HUES64 (cell line): Measurements from ENCODE around the gene CELSR1.

Experiments used
- H3K27ac ChIP-seq: 2 replicates; pipeline ENCODE4 v1.7.0; 2013; ENCODE audit warnings: low read depth, low read length, inconsistent platforms
- H3K27me3 ChIP-seq: 2 replicates; pipeline ENCODE4 v1.6.1; 2013; ENCODE audit warnings: mild to moderate bottlenecking, low read length; ENCODE audit not compliant: insufficient read depth
- H3K36me3 ChIP-seq: 2 replicates; pipeline ENCODE4 v1.6.1; 2013; ENCODE audit warnings: mild to moderate bottlenecking, low read length; ENCODE audit not compliant: insufficient read depth
- H3K4me1 ChIP-seq: 2 replicates; pipeline ENCODE4 v1.6.1; 2013; ENCODE audit warnings: mild to moderate bottlenecking, low read length, moderate library complexity; ENCODE audit not compliant: insufficient read depth
- H3K4me3 ChIP-seq: 2 replicates; pipeline ENCODE4 v1.5.1; 2013; ENCODE audit warnings: mild to moderate bottlenecking, low read length, moderate library complexity
- H3K9ac ChIP-seq: 2 replicates; pipeline ENCODE4 v1.6.1; 2013; ENCODE audit warnings: mild to moderate bottlenecking, low read depth, low read length
- H3K9me3 ChIP-seq: 2 replicates; pipeline ENCODE4 v1.6.1; 2013; ENCODE audit warnings: low read depth, low read length; ENCODE audit not compliant: insufficient read depth
- WGBS: fragments of 150-250, 120-280 bp; methylation state at CpG from one replicate; pipeline ENCODE4 v1.1.7; 2013; ENCODE audit warnings: missing lambda C conversion rate; 5-methylcytosine and 5-hydroxymethylcytosine counted together

The CELSR1 gene

DNA sequence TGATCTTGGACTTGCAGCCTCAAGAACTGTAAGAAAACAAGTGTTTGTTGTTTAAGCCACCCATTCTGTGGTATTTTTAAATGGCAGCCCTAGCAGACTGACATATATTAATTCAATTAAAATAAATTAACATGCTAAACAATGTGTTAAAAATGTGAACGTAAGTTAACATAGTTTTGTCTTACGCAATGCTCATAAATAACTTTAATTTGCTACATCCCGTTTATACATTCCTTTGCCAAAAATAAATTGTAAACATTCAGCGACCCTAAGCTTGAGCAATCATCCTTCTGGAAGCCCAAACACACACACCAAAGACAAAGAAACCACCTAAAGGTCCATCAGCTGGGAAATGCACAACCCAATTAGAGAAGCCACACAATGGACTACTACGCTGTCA lies 70.4 kb downstream of the CELSR1 start:
- no peaks in the 10 kb centered on the region for H3K9me3 ChIP-seq
- H3K36me3 ChIP-seq: peaks cover 12% of the 10 kb centered on the region
- no peaks in the 10 kb centered on the region for H3K27me3 ChIP-seq
- H3K4me1 ChIP-seq: no peaks in the 10 kb centered on the region
- no peak overlapping the region for H3K27ac ChIP-seq
- 97% methylated on average over 5 of the region's 5 CpGs for WGBS
- no peak overlapping the region for H3K9ac ChIP-seq
- no peak overlapping the region for H3K4me3 ChIP-seq

DNA sequence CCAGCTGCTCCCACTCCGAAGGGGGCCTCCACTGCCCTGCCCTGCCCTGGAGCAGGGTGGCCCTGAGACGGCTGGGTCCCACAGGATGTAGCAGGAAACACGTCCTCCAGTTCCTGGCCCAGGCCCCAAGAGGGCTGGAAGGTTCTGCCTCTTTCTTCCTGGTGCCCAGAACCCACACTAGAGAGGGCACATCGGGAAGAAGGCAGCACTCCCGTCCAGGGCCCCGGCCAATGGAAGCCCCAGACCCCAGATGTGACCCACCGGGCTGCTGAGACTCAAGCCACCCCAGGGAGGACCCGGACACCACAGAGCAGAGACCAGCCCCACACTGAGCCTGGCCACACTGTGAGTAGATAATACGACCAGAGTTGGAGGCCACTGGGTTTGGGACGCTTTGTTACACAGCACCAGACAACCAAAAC lies 71.2 kb downstream of the CELSR1 start:
- no peaks in the 10 kb centered on the region for H3K4me1 ChIP-seq
- no peaks in the 10 kb centered on the region for H3K27me3 ChIP-seq
- 93% methylated on average over 10 of the region's 10 CpGs for WGBS
- peaks cover 12% of the 10 kb centered on the region for H3K36me3 ChIP-seq
- H3K9me3 ChIP-seq: no peaks in the 10 kb centered on the region
- no peak overlapping the region for H3K27ac ChIP-seq
- H3K4me3 ChIP-seq: no peak overlapping the region
- no peak overlapping the region for H3K9ac ChIP-seq

DNA sequence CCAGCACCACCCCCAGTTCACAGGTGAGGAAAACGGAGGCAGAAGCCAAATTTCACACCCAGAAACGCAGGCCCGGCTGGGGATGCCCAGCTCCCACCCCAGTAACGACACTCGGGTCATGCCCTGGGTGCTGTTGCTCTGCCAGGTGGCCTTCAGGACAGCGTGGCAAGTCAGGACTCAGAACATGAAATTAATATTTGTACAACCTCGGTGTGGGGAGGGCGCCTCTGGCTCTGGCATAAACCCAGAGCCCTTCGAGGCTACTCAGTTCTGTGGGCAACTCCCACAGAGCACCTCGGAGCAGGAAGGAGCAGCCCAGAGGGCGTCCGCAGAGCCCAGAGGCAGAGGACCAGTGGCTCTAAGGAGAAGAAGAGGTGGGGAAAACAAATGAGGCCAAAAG lies 71.6 kb downstream of the CELSR1 start:
- H3K9me3 ChIP-seq: no peaks in the 10 kb centered on the region
- H3K9ac ChIP-seq: no peak overlapping the region
- no peak overlapping the region for H3K4me3 ChIP-seq
- H3K36me3 ChIP-seq: peaks cover 12% of the 10 kb centered on the region
- no peaks in the 10 kb centered on the region for H3K4me1 ChIP-seq
- WGBS: 95% methylated on average over 12 of the region's 12 CpGs
- no peaks in the 10 kb centered on the region for H3K27me3 ChIP-seq
- no peak overlapping the region for H3K27ac ChIP-seq

DNA sequence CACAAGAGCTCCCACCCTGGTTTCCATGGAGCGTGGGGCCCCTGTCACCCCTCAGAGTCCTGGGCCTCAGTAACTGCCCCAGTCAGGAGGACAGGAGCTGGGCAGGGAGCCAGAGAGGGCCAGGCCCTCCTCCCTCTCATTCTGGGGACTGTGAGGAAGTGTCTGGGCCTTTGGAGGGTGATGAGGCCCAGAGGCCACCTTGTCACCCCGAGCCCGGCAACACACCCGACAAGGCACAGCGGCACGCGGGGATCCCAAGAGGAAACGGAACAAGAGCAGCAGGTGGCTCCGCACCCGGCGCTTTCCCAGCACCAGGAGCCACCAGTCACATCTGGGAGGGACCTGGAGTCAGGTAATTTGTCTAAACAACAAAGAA lies 72.1 kb downstream of the CELSR1 start:
- peaks cover 12% of the 10 kb centered on the region for H3K36me3 ChIP-seq
- H3K9me3 ChIP-seq: no peaks in the 10 kb centered on the region
- no peaks in the 10 kb centered on the region for H3K27me3 ChIP-seq
- no peaks in the 10 kb centered on the region for H3K4me1 ChIP-seq
- H3K9ac ChIP-seq: no peak overlapping the region
- WGBS: 95% methylated on average over 11 of the region's 11 CpGs
- H3K27ac ChIP-seq: no peak overlapping the region
- H3K4me3 ChIP-seq: no peak overlapping the region

DNA sequence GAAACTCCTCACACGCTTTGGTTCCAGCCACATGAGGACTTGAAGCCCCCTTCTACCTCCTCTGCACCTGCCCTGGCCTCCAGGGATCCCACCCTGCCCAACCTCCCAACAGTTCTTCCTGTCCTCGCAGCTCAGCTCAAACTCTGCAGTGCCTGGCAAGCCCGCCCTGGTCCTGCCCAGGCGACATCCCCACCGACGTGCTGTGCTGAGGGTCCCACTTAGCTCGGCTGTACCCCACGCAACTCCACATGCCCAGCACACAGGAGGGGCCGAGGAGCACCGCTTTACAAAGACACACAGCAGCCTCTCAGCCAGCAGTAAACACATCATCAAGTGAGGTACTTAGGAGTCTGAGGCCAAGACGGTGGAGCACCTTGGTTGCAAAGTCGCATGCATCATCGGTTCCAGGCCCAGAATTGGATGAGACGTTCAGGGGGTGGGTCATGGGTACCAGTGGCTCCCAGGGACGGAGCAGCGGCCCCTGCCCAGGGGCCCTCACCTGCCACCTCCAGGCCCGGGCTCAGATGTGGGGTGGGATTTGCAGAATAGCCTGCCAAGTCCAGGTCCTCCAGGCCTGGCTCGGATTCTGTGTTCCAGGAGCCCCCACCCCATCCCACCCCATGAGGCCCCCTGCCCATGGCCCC lies 72.6 kb downstream of the CELSR1 start:
- Histone ChIP-seq H3K4me3 (no peak overlapping the region), H3K9ac (no peak overlapping the region), H3K4me1 (no peaks in the 10 kb centered on the region), H3K9me3 (no peaks in the 10 kb centered on the region), H3K36me3 (peaks cover 12% of the 10 kb centered on the region), H3K27ac (no peak overlapping the region), H3K27me3 (no peaks in the 10 kb centered on the region)
- WGBS: 95% methylated on average over 17 of the region's 18 CpGs

DNA sequence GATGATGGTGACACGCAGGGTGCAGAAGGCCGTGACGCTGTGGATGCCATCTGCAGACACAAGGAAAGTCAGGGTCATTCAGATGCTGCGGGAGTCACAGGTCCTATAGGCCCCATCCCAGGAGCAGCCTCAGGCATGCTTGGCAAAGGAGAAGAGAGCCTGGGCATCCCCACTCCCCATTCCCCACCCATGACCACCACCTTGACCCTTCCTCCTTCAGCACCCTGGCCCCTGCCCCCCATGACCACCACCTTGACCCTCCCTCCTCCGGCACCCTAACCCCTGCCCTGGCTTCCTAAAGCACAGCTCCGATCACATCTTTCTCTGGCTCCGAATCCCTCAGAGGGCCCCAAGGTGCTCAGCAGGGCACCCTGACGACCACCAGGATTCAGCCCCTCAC lies 73.1 kb downstream of the CELSR1 start:
- 94% methylated on average over 8 of the region's 8 CpGs for WGBS
- H3K9me3 ChIP-seq: no peaks in the 10 kb centered on the region
- H3K4me1 ChIP-seq: no peaks in the 10 kb centered on the region
- H3K4me3 ChIP-seq: no peak overlapping the region
- H3K27ac ChIP-seq: no peak overlapping the region
- peaks cover 12% of the 10 kb centered on the region for H3K36me3 ChIP-seq
- H3K9ac ChIP-seq: no peak overlapping the region
- no peaks in the 10 kb centered on the region for H3K27me3 ChIP-seq

DNA sequence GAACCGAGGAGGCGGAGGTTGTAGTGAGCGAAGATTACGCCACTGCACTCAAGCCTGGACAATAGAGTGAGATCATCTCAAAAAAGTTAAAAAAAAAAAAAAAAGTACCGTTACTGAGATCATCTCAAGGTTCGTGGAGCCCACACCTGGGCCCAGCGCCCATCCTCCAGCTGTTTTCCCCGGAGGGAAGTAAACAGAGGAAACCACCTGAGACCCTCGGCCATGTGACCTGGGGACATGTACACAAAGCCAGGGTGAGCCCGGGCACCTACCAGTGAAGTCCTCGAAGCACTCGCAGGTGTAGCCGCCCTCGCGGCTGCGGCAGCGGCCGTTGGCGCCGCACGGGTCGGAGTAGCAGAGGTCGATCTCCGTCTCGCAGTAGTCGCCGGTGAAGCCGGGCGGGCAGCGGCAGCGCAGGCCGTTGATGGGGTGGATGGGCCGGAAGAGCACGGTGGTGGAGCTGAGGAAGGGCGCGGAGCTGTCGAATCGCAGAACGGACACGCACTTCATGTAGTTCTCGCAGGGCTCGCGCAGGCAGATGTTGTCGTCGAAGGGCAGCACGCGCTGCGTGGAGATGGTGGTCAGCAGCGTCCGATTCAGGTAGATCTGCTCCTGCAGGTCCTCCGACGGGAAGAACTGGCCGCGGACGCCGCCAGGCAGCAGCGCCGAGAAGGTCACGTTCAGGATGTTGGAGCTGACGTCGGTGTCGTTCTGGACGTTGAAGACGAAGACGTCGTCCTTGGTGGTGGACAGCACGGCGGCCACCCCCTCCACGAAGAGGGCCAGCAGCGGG lies 73.8 kb downstream of the CELSR1 start:
- H3K27me3 ChIP-seq: no peaks in the 10 kb centered on the region
- no peak overlapping the region for H3K4me3 ChIP-seq
- no peak overlapping the region for H3K9ac ChIP-seq
- no peaks in the 10 kb centered on the region for H3K9me3 ChIP-seq
- H3K27ac ChIP-seq: no peak overlapping the region
- H3K36me3 ChIP-seq: peaks cover 12% of the 10 kb centered on the region
- WGBS: 96% methylated on average over 70 of the region's 70 CpGs
- H3K4me1 ChIP-seq: no peaks in the 10 kb centered on the region

DNA sequence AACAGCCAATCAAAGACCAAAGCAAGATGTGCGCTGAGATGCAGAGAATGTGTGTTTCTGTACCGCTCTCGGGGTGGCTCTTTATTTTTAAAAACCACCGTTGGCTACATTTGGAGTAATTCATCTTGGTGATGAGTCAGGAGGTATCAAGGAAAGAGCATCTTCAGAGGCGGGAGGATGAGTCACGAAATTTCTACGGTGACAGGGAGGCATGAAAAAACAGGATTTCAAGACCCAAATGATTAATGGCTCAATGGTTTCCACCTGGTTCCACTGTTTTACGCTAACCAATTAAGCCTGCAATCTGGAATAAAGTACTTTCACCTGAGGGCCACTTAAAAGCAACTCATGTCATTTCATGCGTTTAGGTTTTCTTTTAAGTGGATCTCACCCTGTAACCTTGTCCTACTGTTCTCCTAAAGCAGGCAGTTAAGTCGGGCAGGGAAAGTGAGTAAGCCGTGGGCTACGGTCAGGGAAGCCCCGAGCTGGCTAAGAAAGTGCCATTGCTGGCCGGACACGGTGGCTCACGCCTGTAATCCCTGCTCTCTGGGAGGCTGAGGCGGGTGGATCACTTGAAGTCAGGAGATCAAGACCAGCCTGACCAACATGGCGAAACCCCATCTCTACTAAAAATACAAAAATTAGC lies 74.6 kb downstream of the CELSR1 start:
- 91% methylated on average over 18 of the region's 18 CpGs for WGBS
- no peak overlapping the region for H3K9ac ChIP-seq
- H3K27ac ChIP-seq: no peak overlapping the region
- no peak overlapping the region for H3K4me3 ChIP-seq
- H3K27me3 ChIP-seq: no peaks in the 10 kb centered on the region
- peaks cover 12% of the 10 kb centered on the region for H3K36me3 ChIP-seq
- no peaks in the 10 kb centered on the region for H3K9me3 ChIP-seq
- no peaks in the 10 kb centered on the region for H3K4me1 ChIP-seq

DNA sequence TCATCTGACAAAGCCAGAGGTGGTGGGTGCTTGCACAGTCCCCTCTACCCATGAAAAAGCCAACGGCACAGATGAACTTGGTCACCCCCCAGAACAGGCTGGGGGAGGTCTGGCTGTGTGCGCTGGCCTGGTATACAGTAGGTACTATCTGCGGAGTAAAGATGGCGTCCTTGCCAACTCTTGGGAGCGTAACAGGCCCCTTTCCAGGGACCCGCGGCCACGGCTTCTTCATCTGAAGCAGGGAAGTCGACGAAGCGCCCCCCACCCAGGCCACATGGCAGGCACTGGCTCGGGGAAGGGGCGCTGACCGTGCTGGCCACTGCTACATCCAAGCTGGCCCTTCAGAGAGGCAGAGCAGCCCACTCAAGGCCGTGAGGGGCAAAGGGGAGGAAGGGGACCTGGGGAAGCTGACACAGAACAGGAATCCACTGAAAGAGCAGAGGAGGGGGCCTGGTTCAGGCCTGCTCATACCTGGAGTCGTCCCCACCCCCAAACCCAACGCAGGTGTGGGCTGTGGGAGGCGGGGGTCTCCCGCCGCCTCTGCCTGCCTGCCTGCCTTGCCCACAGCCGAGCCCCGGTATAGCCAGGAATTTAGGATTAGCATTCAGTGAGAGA lies 75.7 kb downstream of the CELSR1 start:
- Histone ChIP-seq H3K9ac (no peak overlapping the region), H3K9me3 (no peaks in the 10 kb centered on the region), H3K27ac (no peak overlapping the region), H3K4me3 (no peak overlapping the region), H3K27me3 (no peaks in the 10 kb centered on the region), H3K4me1 (no peaks in the 10 kb centered on the region), H3K36me3 (peaks cover 12% of the 10 kb centered on the region)
- 91% methylated on average over 22 of the region's 22 CpGs for WGBS

DNA sequence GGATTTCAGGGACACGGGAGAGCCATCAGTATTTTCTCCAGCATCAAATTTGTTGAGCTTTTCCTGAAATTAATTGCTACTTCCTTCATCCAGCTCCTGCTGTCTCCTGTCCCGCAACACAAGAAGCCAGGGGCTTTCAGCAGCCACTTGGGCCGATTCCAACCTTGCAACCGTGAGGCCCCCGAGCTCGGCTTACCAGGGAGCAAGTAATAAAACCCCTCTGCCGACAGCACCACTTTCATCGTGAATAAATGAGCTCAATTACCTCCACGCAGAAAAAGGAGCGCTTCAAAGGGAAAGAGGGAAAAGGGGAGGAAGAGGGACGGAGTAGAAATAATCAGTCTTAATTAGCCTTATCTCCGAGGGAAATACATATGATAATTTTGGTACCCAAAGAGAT lies 76.6 kb downstream of the CELSR1 start:
- WGBS: 82% methylated on average over 12 of the region's 12 CpGs
- Histone ChIP-seq H3K9ac (no peak overlapping the region; the same call in 1 of the 2 replicates), H3K27ac (no peak overlapping the region), H3K4me1 (no peaks in the 10 kb centered on the region), H3K27me3 (no peaks in the 10 kb centered on the region), H3K9me3 (no peaks in the 10 kb centered on the region), H3K36me3 (peaks cover 12% of the 10 kb centered on the region), H3K4me3 (no peak overlapping the region)
